HL-60 (cell line): ENCODE measurements around the gene GALM.

ENCODE experiments used
- CTCF ChIP-seq: IDR thresholded peaks from one replicate; pipeline ENCODE4 v1.5.1; 2011; ENCODE audit warnings: low read length, control low read depth, inconsistent platforms; ENCODE audit not compliant: insufficient read depth
- GABPA ChIP-seq: IDR thresholded peaks from 2 replicates; pipeline ENCODE4 v1.6.1; 2012; ENCODE audit warnings: low read depth
- POLR2AphosphoS5 ChIP-seq: IDR thresholded peaks from 2 replicates; pipeline ENCODE4 v1.6.1; 2012; ENCODE audit warnings: low read depth
- REST ChIP-seq: IDR thresholded peaks from 2 replicates; pipeline ENCODE4 v1.6.1; 2012; ENCODE audit warnings: low read depth; ENCODE audit not compliant: insufficient replicate concordance
- SPI1 ChIP-seq: IDR thresholded peaks from 2 replicates; pipeline ENCODE4 v1.6.1; 2012; ENCODE audit warnings: low read depth, mild to moderate bottlenecking, borderline replicate concordance

- no peak for TF ChIP-seq CTCF
- no peak for TF ChIP-seq POLR2AphosphoS5
- peak; percentile 27; the same call in 1 of the 2 replicates for TF ChIP-seq SPI1
- no peak for TF ChIP-seq REST
- no peak for TF ChIP-seq GABPA
Measured at GRCh38 chr2:38750011-38750890, 84.3 kb downstream of the GALM start.
